Glomerular visceral epithelial cell (primary cell): ENCODE results near the gene HNMT.
"Not testable (repeated sequence)": the region's sequence is repeated elsewhere in the genome, so short reads cannot be mapped to it uniquely, and the experiment has no call there.

Experiments used
- DNase-seq: peaks from one replicate; pipeline ENCODE4 v3.0.0-alpha.2; 2016; ENCODE audit errors: extremely low spot score

HNMT gene

GRCh38 chr2:137964066-137964858, at the start of gene HNMT:
Gene HNMT, plus strand, starts transcription at chr2:137964473. Its CDS starts 19 bp downstream, at chr2:137964492.
- DNase-seq = peak; percentile 44

GRCh38 chr2:137921105-137921880, 43.0 kb upstream of the HNMT start:
- DNase-seq = no peak

GRCh38 chr2:137922171-137922570, 42.1 kb upstream of the HNMT start:
- not testable (repeated sequence) for DNase-seq

- no peak for DNase-seq
Measured at GRCh38 chr2:137924019-137924418, 40.3 kb upstream of the HNMT start.

GRCh38 chr2:137925599-137925998, 38.7 kb upstream of the HNMT start:
- DNase-seq = no peak

- no peak for DNase-seq
Measured at GRCh38 chr2:137927846-137928245, 36.4 kb upstream of the HNMT start.

GRCh38 chr2:137928547-137929518, 35.4 kb upstream of the HNMT start:
- peak; percentile 64 for DNase-seq

- no peak for DNase-seq
Measured at GRCh38 chr2:137929519-137929916, 34.8 kb upstream of the HNMT start.

- no peak for DNase-seq
Measured at GRCh38 chr2:137930146-137930545, 34.1 kb upstream of the HNMT start.

- no peak for DNase-seq
Measured at GRCh38 chr2:137935591-137935990, 28.7 kb upstream of the HNMT start.

GRCh38 chr2:137937246-137937645, 27.0 kb upstream of the HNMT start:
- no peak for DNase-seq

- no peak for DNase-seq
Measured at GRCh38 chr2:137937778-137938177, 26.5 kb upstream of the HNMT start.

GRCh38 chr2:137938204-137938603, 26.1 kb upstream of the HNMT start:
- DNase-seq = no peak

- no peak for DNase-seq
Measured at GRCh38 chr2:137939026-137939425, 25.2 kb upstream of the HNMT start.

GRCh38 chr2:137940154-137940553, 24.1 kb upstream of the HNMT start:
- no peak for DNase-seq

- DNase-seq = no peak
Measured at GRCh38 chr2:137942037-137942832, 22.0 kb upstream of the HNMT start.

GRCh38 chr2:137942833-137943677, 21.2 kb upstream of the HNMT start:
- DNase-seq = no peak

GRCh38 chr2:137943678-137944347, 20.5 kb upstream of the HNMT start:
- no peak for DNase-seq

GRCh38 chr2:137944714-137945113, 19.6 kb upstream of the HNMT start:
- no peak for DNase-seq

- no peak for DNase-seq
Measured at GRCh38 chr2:137945229-137945628, 19.0 kb upstream of the HNMT start.
